Pons (tissue), 1 donor: ENCODE measurements around the gene SMAD6.
A peak's percentile ranks its signal among the peaks of the same experiment; 100 is the strongest.

Source experiments
- DNase-seq: peaks from one replicate; pipeline ENCODE4 v3.0.0-alpha.2; 2016; ENCODE audit warnings: low spot score

The SMAD6 gene

GRCh38 chr15:66758844-66759243 is 56.8 kb downstream of the SMAD6 start:
- no peak for DNase-seq

GRCh38 chr15:66760097-66760967 is 58.3 kb downstream of the SMAD6 start:
- DNase-seq, result no peak

- DNase-seq, result no peak
These were observed 59.1 kb downstream of the SMAD6 start for GRCh38 chr15:66760968-66761725.

- no peak for DNase-seq
These were observed 59.9 kb downstream of the SMAD6 start for GRCh38 chr15:66761726-66762595.

GRCh38 chr15:66763186-66764071 is 61.4 kb downstream of the SMAD6 start:
- no peak for DNase-seq

GRCh38 chr15:66764072-66764786 is 62.2 kb downstream of the SMAD6 start:
- DNase-seq, result no peak

GRCh38 chr15:66765478-66766281 is 63.6 kb downstream of the SMAD6 start:
- no peak for DNase-seq

GRCh38 chr15:66766282-66767230 is 64.5 kb downstream of the SMAD6 start:
- DNase-seq, result no peak

GRCh38 chr15:66767240-66767659 is 65.2 kb downstream of the SMAD6 start:
- DNase-seq, result no peak

- no peak for DNase-seq
These were observed 67.0 kb downstream of the SMAD6 start for GRCh38 chr15:66768987-66769386.

GRCh38 chr15:66770518-66771350 is 68.7 kb downstream of the SMAD6 start:
- DNase-seq, result no peak

- DNase-seq, result no peak
These were observed 69.3 kb downstream of the SMAD6 start for GRCh38 chr15:66771351-66771650.

- no peak for DNase-seq
These were observed 70.6 kb downstream of the SMAD6 start for GRCh38 chr15:66772604-66773128.

- no peak for DNase-seq
These were observed 71.3 kb downstream of the SMAD6 start for GRCh38 chr15:66773129-66773873.

GRCh38 chr15:66774001-66774814 is 72.2 kb downstream of the SMAD6 start:
- peak; percentile 58 for DNase-seq
